ENCODE results near the gene PRSS57. TPM values are rescaled to one million over a fixed set of nuclear protein-coding genes. Genes with fewer than 3 reads are reported as not detected.
"Not testable (repeated sequence)": the region's sequence is repeated elsewhere in the genome, so short reads cannot be mapped to it uniquely, and the experiment has no call there.

PRSS57 gene
- total RNA-seq, 1 experiment from 2014 or later: not detected

GRCh38 chr19:737591-738093, 42.4 kb upstream of the PRSS57 start:
- no peak overlapping the region for H3K9ac ChIP-seq (ENCODE audit: low read length)
- H3K36me3 ChIP-seq (ENCODE audit: insufficient read depth, low read length): no peaks in the 10 kb centered on the region
- no peaks in the 10 kb centered on the region for H4K20me1 ChIP-seq (ENCODE audit: insufficient read depth, low read depth, low read length)
- no peak overlapping the region for H3K27ac ChIP-seq (ENCODE audit: low read length)
- no peaks in the 10 kb centered on the region for H3K4me1 ChIP-seq (ENCODE audit: low read length)
- no peaks in the 10 kb centered on the region for H3K9me2 ChIP-seq (replicated peaks; ENCODE audit: insufficient read depth, low read length)
- DNase-seq: peak; percentile 80
- no peaks in the 10 kb centered on the region for H3K27me3 ChIP-seq (ENCODE audit: low read length)
- H3K4me3 ChIP-seq (ENCODE audit: low read length): no peak overlapping the region
- H3K79me2 ChIP-seq (ENCODE audit: low read length): no peaks in the 10 kb centered on the region
- H3K4me2 ChIP-seq (ENCODE audit: low read depth, low read length, poor library complexity, severe bottlenecking): no peak overlapping the region
- H3K9me3 ChIP-seq (ENCODE audit: low read length): no peaks in the 10 kb centered on the region
- H2AFZ ChIP-seq (ENCODE audit: low read length): no peak overlapping the region

GRCh38 chr19:736125-736524, 40.9 kb upstream of the PRSS57 start:
- Histone ChIP-seq H3K27me3 (ENCODE audit: low read length) (no peaks in the 10 kb centered on the region), H3K27ac (ENCODE audit: low read length) (no peak overlapping the region), H3K9me3 (ENCODE audit: low read length) (no peaks in the 10 kb centered on the region), H3K9me2 (replicated peaks; ENCODE audit: insufficient read depth, low read length) (no peaks in the 10 kb centered on the region), H3K79me2 (ENCODE audit: low read length) (no peaks in the 10 kb centered on the region), H3K4me3 (ENCODE audit: low read length) (no peak overlapping the region), H4K20me1 (ENCODE audit: insufficient read depth, low read depth, low read length) (no peaks in the 10 kb centered on the region), H3K4me1 (ENCODE audit: low read length) (no peaks in the 10 kb centered on the region), H2AFZ (ENCODE audit: low read length) (no peak overlapping the region), H3K36me3 (ENCODE audit: insufficient read depth, low read length) (no peaks in the 10 kb centered on the region), H3K4me2 (ENCODE audit: low read depth, low read length, poor library complexity, severe bottlenecking) (no peak overlapping the region), H3K9ac (ENCODE audit: low read length) (no peak overlapping the region)
- no peak for DNase-seq

GRCh38 chr19:734716-735115, 39.5 kb upstream of the PRSS57 start:
- no peak for DNase-seq
- Histone ChIP-seq H3K4me2 (ENCODE audit: low read depth, low read length, poor library complexity, severe bottlenecking) (no peak overlapping the region), H3K79me2 (ENCODE audit: low read length) (no peaks in the 10 kb centered on the region), H3K27me3 (ENCODE audit: low read length) (no peaks in the 10 kb centered on the region), H3K4me3 (ENCODE audit: low read length) (no peak overlapping the region), H4K20me1 (ENCODE audit: insufficient read depth, low read depth, low read length) (no peaks in the 10 kb centered on the region), H3K27ac (ENCODE audit: low read length) (no peak overlapping the region), H3K9me3 (ENCODE audit: low read length) (no peaks in the 10 kb centered on the region), H2AFZ (ENCODE audit: low read length) (no peak overlapping the region), H3K36me3 (ENCODE audit: insufficient read depth, low read length) (no peaks in the 10 kb centered on the region), H3K9me2 (replicated peaks; ENCODE audit: insufficient read depth, low read length) (no peaks in the 10 kb centered on the region), H3K4me1 (ENCODE audit: low read length) (no peaks in the 10 kb centered on the region), H3K9ac (ENCODE audit: low read length) (no peak overlapping the region)

DNA sequence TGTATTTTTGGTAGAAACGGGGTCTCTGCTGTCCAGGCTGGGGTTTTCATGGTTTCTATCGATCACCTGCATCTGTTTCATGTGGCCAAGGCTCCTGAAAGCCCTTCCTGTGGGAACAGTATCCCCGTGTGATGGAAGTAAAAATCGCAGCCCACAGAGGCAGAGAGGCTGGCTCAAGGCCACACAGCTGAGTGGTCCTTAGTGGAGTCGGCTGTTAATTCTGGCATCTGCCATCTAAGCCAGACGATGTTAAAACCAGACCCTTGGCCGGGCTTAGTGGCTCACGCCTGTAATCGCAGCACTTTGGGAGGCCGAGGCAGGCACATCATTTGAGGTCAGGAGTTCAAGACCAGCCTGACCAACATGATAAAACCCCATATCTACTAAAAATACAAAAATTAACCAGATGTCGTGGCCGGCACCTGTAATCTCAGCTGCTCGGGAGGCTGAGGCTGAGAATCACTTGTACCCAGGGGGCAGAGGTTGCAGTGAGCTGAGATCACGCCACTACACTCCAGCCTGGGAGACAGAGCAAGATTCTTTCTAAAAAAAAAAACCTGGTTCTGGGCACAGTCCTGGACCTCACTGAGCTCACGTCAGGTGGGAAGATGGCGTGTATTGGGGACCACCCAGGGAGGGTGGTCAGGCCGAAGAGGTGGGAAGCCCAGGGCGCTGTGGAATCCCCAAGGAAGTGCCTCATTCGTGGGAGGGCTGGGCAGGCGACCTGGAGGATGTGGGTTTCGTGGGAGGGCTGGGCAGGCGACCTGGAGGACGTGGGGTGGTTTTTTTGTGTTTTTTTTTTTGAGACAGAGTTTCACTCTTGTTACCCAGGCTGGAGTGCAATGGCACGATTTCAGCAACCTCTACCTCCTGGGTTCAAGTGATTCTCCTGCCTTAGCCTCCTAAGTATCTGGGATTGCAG, 37.2 kb upstream of the PRSS57 start:
- no peaks in the 10 kb centered on the region for H3K79me2 ChIP-seq (ENCODE audit: low read length)
- H3K4me1 ChIP-seq (ENCODE audit: low read length): no peaks in the 10 kb centered on the region
- H3K9me2 ChIP-seq (replicated peaks; ENCODE audit: insufficient read depth, low read length): no peaks in the 10 kb centered on the region
- H3K27me3 ChIP-seq (ENCODE audit: low read length): no peaks in the 10 kb centered on the region
- no peak for DNase-seq
- no peaks in the 10 kb centered on the region for H3K36me3 ChIP-seq (ENCODE audit: insufficient read depth, low read length)
- H2AFZ ChIP-seq (ENCODE audit: low read length): no peak overlapping the region
- no peak overlapping the region for H3K4me2 ChIP-seq (ENCODE audit: low read depth, low read length, poor library complexity, severe bottlenecking)
- no peak overlapping the region for H3K27ac ChIP-seq (ENCODE audit: low read length)
- H3K9me3 ChIP-seq (ENCODE audit: low read length): no peaks in the 10 kb centered on the region
- H3K9ac ChIP-seq (ENCODE audit: low read length): no peak overlapping the region
- H4K20me1 ChIP-seq (ENCODE audit: insufficient read depth, low read depth, low read length): no peaks in the 10 kb centered on the region
- no peak overlapping the region for H3K4me3 ChIP-seq (ENCODE audit: low read length)

- Histone ChIP-seq H2AFZ (ENCODE audit: low read length) (no peak overlapping the region), H4K20me1 (ENCODE audit: insufficient read depth, low read depth, low read length) (no peaks in the 10 kb centered on the region), H3K79me2 (ENCODE audit: low read length) (no peaks in the 10 kb centered on the region), H3K9me3 (ENCODE audit: low read length) (no peaks in the 10 kb centered on the region), H3K9ac (ENCODE audit: low read length) (no peak overlapping the region), H3K4me3 (ENCODE audit: low read length) (no peak overlapping the region), H3K4me1 (ENCODE audit: low read length) (no peaks in the 10 kb centered on the region), H3K9me2 (replicated peaks; ENCODE audit: insufficient read depth, low read length) (no peaks in the 10 kb centered on the region), H3K36me3 (ENCODE audit: insufficient read depth, low read length) (no peaks in the 10 kb centered on the region), H3K27ac (ENCODE audit: low read length) (no peak overlapping the region), H3K27me3 (ENCODE audit: low read length) (no peaks in the 10 kb centered on the region), H3K4me2 (ENCODE audit: low read depth, low read length, poor library complexity, severe bottlenecking) (no peak overlapping the region)
- DNase-seq: no peak
Measured at GRCh38 chr19:731000-731399, 35.7 kb upstream of the PRSS57 start.

GRCh38 chr19:729965-730668, 34.9 kb upstream of the PRSS57 start:
- Histone ChIP-seq H2AFZ (ENCODE audit: low read length) (no peak overlapping the region), H3K27ac (ENCODE audit: low read length) (no peak overlapping the region), H3K9me3 (ENCODE audit: low read length) (no peaks in the 10 kb centered on the region), H3K4me3 (ENCODE audit: low read length) (no peak overlapping the region), H3K79me2 (ENCODE audit: low read length) (no peaks in the 10 kb centered on the region), H3K9ac (ENCODE audit: low read length) (no peak overlapping the region), H3K9me2 (replicated peaks; ENCODE audit: insufficient read depth, low read length) (no peaks in the 10 kb centered on the region), H3K36me3 (ENCODE audit: insufficient read depth, low read length) (no peaks in the 10 kb centered on the region), H3K4me2 (ENCODE audit: low read depth, low read length, poor library complexity, severe bottlenecking) (no peak overlapping the region), H3K4me1 (ENCODE audit: low read length) (no peaks in the 10 kb centered on the region), H4K20me1 (ENCODE audit: insufficient read depth, low read depth, low read length) (no peaks in the 10 kb centered on the region), H3K27me3 (ENCODE audit: low read length) (no peaks in the 10 kb centered on the region)
- no peak for DNase-seq

GRCh38 chr19:729564-729963, 34.3 kb upstream of the PRSS57 start:
- not testable (repeated sequence) for H2AFZ ChIP-seq (ENCODE audit: low read length); H4K20me1 ChIP-seq (ENCODE audit: insufficient read depth, low read depth, low read length); H3K27me3 ChIP-seq (ENCODE audit: low read length); H3K9ac ChIP-seq (ENCODE audit: low read length); H3K36me3 ChIP-seq (ENCODE audit: insufficient read depth, low read length); H3K4me2 ChIP-seq (ENCODE audit: low read depth, low read length, poor library complexity, severe bottlenecking); H3K4me1 ChIP-seq (ENCODE audit: low read length); H3K79me2 ChIP-seq (ENCODE audit: low read length); H3K4me3 ChIP-seq (ENCODE audit: low read length); H3K9me2 ChIP-seq (replicated peaks; ENCODE audit: insufficient read depth, low read length); H3K9me3 ChIP-seq (ENCODE audit: low read length); H3K27ac ChIP-seq (ENCODE audit: low read length); DNase-seq

- Histone ChIP-seq H3K79me2 (ENCODE audit: low read length) (no peaks in the 10 kb centered on the region), H2AFZ (ENCODE audit: low read length) (no peak overlapping the region), H3K9me2 (replicated peaks; ENCODE audit: insufficient read depth, low read length) (no peaks in the 10 kb centered on the region), H3K27me3 (ENCODE audit: low read length) (no peaks in the 10 kb centered on the region), H3K4me2 (ENCODE audit: low read depth, low read length, poor library complexity, severe bottlenecking) (no peak overlapping the region), H3K9ac (ENCODE audit: low read length) (no peak overlapping the region), H3K9me3 (ENCODE audit: low read length) (no peaks in the 10 kb centered on the region), H3K4me1 (ENCODE audit: low read length) (no peaks in the 10 kb centered on the region), H3K27ac (ENCODE audit: low read length) (no peak overlapping the region), H3K4me3 (ENCODE audit: low read length) (no peak overlapping the region), H3K36me3 (ENCODE audit: insufficient read depth, low read length) (no peaks in the 10 kb centered on the region), H4K20me1 (ENCODE audit: insufficient read depth, low read depth, low read length) (no peaks in the 10 kb centered on the region)
- DNase-seq: no peak
Measured at GRCh38 chr19:728011-728410, 32.8 kb upstream of the PRSS57 start.
